ENCODE data around the gene XCL1.
"Not testable (repeated sequence)": the region's sequence is repeated elsewhere in the genome, so short reads cannot be mapped to it uniquely, and the experiment has no call there.

XCL1 gene

GRCh38 chr1:168585937-168586336 lies 9.5 kb downstream of the XCL1 start:
- Histone ChIP-seq H3K36me3 (ENCODE audit: control insufficient read depth, insufficient read depth, low read length) (no peaks in the 10 kb centered on the region), H3K27me3 (replicated peaks; ENCODE audit: control insufficient read depth, insufficient read depth, low read length) (no peaks in the 10 kb centered on the region; the same call in 1 of the 2 replicates), H3K4me3 (replicated peaks; ENCODE audit: low read depth, low read length) (no peak overlapping the region)
- no peak for DNase-seq (ENCODE audit: extremely low read depth, insufficient read length)
- no peak for TF ChIP-seq CTCF (IDR thresholded peaks at IDR 0.05; ENCODE audit: insufficient read depth, low read length, poor library complexity, severe bottlenecking)

GRCh38 chr1:168589167-168589566 lies 12.8 kb downstream of the XCL1 start:
- no peak for TF ChIP-seq CTCF (IDR thresholded peaks at IDR 0.05; ENCODE audit: insufficient read depth, low read length, poor library complexity, severe bottlenecking)
- Histone ChIP-seq H3K36me3 (ENCODE audit: control insufficient read depth, insufficient read depth, low read length) (no peaks in the 10 kb centered on the region), H3K4me3 (replicated peaks; ENCODE audit: low read depth, low read length) (no peak overlapping the region), H3K27me3 (replicated peaks; ENCODE audit: control insufficient read depth, insufficient read depth, low read length) (no peaks in the 10 kb centered on the region; the same call in 1 of the 2 replicates)
- DNase-seq (ENCODE audit: extremely low read depth, insufficient read length): no peak

- Histone ChIP-seq H3K4me3 (replicated peaks; ENCODE audit: low read depth, low read length) (no peak overlapping the region), H3K27me3 (replicated peaks; ENCODE audit: control insufficient read depth, insufficient read depth, low read length) (no peaks in the 10 kb centered on the region; the same call in 1 of the 2 replicates), H3K36me3 (ENCODE audit: control insufficient read depth, insufficient read depth, low read length) (no peaks in the 10 kb centered on the region)
- no peak for DNase-seq (ENCODE audit: extremely low read depth, insufficient read length)
- TF ChIP-seq CTCF (IDR thresholded peaks at IDR 0.05; ENCODE audit: insufficient read depth, low read length, poor library complexity, severe bottlenecking): no peak
Observed at GRCh38 chr1:168591066-168591465, 14.7 kb downstream of the XCL1 start.

- Histone ChIP-seq H3K36me3 (ENCODE audit: control insufficient read depth, insufficient read depth, low read length) (no peaks in the 10 kb centered on the region), H3K27me3 (replicated peaks; ENCODE audit: control insufficient read depth, insufficient read depth, low read length) (no peaks in the 10 kb centered on the region; the same call in 1 of the 2 replicates), H3K4me3 (replicated peaks; ENCODE audit: low read depth, low read length) (no peak overlapping the region)
- no peak for DNase-seq (ENCODE audit: extremely low read depth, insufficient read length)
- no peak for TF ChIP-seq CTCF (IDR thresholded peaks at IDR 0.05; ENCODE audit: insufficient read depth, low read length, poor library complexity, severe bottlenecking)
Observed at GRCh38 chr1:168591641-168592250, 15.3 kb downstream of the XCL1 start.

- H3K27me3 ChIP-seq (replicated peaks; ENCODE audit: control insufficient read depth, insufficient read depth, low read length); H3K36me3 ChIP-seq (ENCODE audit: control insufficient read depth, insufficient read depth, low read length); H3K4me3 ChIP-seq (replicated peaks; ENCODE audit: low read depth, low read length); DNase-seq (ENCODE audit: extremely low read depth, insufficient read length): not testable (repeated sequence)
Observed at GRCh38 chr1:168595403-168595802, 19.0 kb downstream of the XCL1 start.

GRCh38 chr1:168598125-168598524 lies 21.7 kb downstream of the XCL1 start:
- no peaks in the 10 kb centered on the region for H3K27me3 ChIP-seq (replicated peaks; ENCODE audit: control insufficient read depth, insufficient read depth, low read length)
- no peaks in the 10 kb centered on the region for H3K36me3 ChIP-seq (ENCODE audit: control insufficient read depth, insufficient read depth, low read length)
- TF ChIP-seq CTCF (IDR thresholded peaks at IDR 0.05; ENCODE audit: insufficient read depth, low read length, poor library complexity, severe bottlenecking): no peak
- DNase-seq (ENCODE audit: extremely low read depth, insufficient read length): no peak
- no peak overlapping the region for H3K4me3 ChIP-seq (replicated peaks; ENCODE audit: low read depth, low read length)
